MCF 10A (cell line): ENCODE results near the gene KDM3B. TPM values are rescaled to one million over a fixed set of nuclear protein-coding genes. Genes with fewer than 3 reads are reported as not detected.

ENCODE experiments used
- BruUV-seq: library from RNA; stranded (reverse); fragments of 400-500 nt; replicated peaks from 2 replicates; lab custom pipeline; 2021; lab: Mats Ljungman, UMichigan
- CTCF ChIA-PET: fragments of 300-600 bp; sonication (Branson Sonifier 250); formaldehyde crosslinking; extraction: SDS; loops from one replicate; lab custom pipeline; 2021; ENCODE audit warnings: antibody characterized with exemption, inconsistent platforms; lab: Yijun Ruan, JAX
- POLR2A ChIA-PET: fragments of 300-600, 350-650 bp; sonication (Branson Sonifier 250); formaldehyde crosslinking; extraction: SDS; loops from one replicate; lab custom pipeline; 2020; ENCODE audit warnings: antibody characterized with exemption, inconsistent platforms; lab: Yijun Ruan, JAX
- DNase-seq: peaks from one replicate; pipeline ENCODE4 v3.0.0-alpha.2; 2018; ENCODE audit not compliant: unreplicated experiment
- H3K27ac Mint-ChIP-seq: one replicate; pipeline ENCODE4 v1.8.0; 2022; ENCODE audit warnings: mild to moderate bottlenecking, low read depth, mixed read lengths; ENCODE audit not compliant: unreplicated experiment
- H3K27me3 Mint-ChIP-seq: one replicate; pipeline ENCODE4 v1.8.0; 2022; ENCODE audit warnings: mixed read lengths; ENCODE audit not compliant: insufficient read depth, unreplicated experiment
- H3K36me3 Mint-ChIP-seq: one replicate; pipeline ENCODE4 v1.8.0; 2022; ENCODE audit warnings: mild to moderate bottlenecking, moderate library complexity, mixed read lengths; ENCODE audit not compliant: insufficient read depth, unreplicated experiment
- H3K4me1 Mint-ChIP-seq: one replicate; pipeline ENCODE4 v1.8.0; 2022; ENCODE audit warnings: mixed read lengths; ENCODE audit not compliant: insufficient read depth, unreplicated experiment
- H3K4me3 Mint-ChIP-seq: one replicate; pipeline ENCODE4 v1.8.0; 2022; ENCODE audit warnings: mild to moderate bottlenecking, moderate library complexity, mixed read lengths; ENCODE audit not compliant: unreplicated experiment
- H3K9me3 Mint-ChIP-seq: one replicate; pipeline ENCODE4 v1.8.0; 2022; ENCODE audit warnings: mixed read lengths; ENCODE audit not compliant: unreplicated experiment
- CTCF ChIP-seq: fragments of 200-600 bp; IDR thresholded peaks from one replicate; pipeline ENCODE4 v1.8.0; 2022; ENCODE audit warnings: antibody characterized with exemption, mild to moderate bottlenecking; ENCODE audit not compliant: unreplicated experiment
- intact Hi-C: fragments of 100-400 bp; cut with micrococcal nuclease; formaldehyde crosslinking; loops from 2 replicates; pipeline ENCODE4 v1.14.1; 2022
- total RNA-seq: library from RNA; stranded (reverse); gene quantifications from 2 replicates; pipeline ENCODE4 v1.2.3, GENCODE V29; 2022

Gene KDM3B
- total RNA-seq, 1 experiment from 2014 or later = 57.8 TPM

GRCh38 chr5:138331449-138332368, 20.8 kb upstream of the KDM3B start, which contains the start of gene CDC25C:
Gene CDC25C, minus strand, starts transcription at chr5:138331804. Its CDS starts 624 bp downstream, at chr5:138331180.
- Mint-ChIP-seq H3K4me1 (peaks cover 37% of the 10 kb centered on the region), H3K36me3 (peaks cover 9% of the 10 kb centered on the region), H3K27me3 (no peaks in the 10 kb centered on the region), H3K9me3 (no peaks in the 10 kb centered on the region), H3K4me3 (peak within 1 kb of the TSS; percentile 94), H3K27ac (peak within 1 kb of the TSS; percentile 87)
- ChIA-PET POLR2A (interaction anchor here (0.6 to 13.3 kb wide), 22 partner anchors 8 to 895 kb away, joined by 3 to 395 read pairs (median 3); partner anchors contain the start of genes CDC23, EGR1, ETF1 and KDM3B), CTCF (interaction anchor here (0.5 to 13.7 kb wide), 9 partner anchors 10 to 580 kb away, joined by 3 to 323 read pairs (median 3); partner anchors contain the start of genes BRD8, KDM3B and KIF20A)
- intact Hi-C loops = loop anchor here (2.0 to 10.0 kb wide), 2 partner anchors 119 to 213 kb away; partner anchors contain the start of genes CDC23 and ETF1
- no TSS peak for BruUV-seq
- no peak for TF ChIP-seq CTCF
- DNase-seq = peak; percentile 100

- Mint-ChIP-seq H3K27ac (no peak overlapping the region), H3K4me1 (peaks cover 49% of the 10 kb centered on the region), H3K36me3 (peaks cover 21% of the 10 kb centered on the region), H3K4me3 (no peak overlapping the region), H3K27me3 (no peaks in the 10 kb centered on the region), H3K9me3 (no peaks in the 10 kb centered on the region)
- ChIA-PET POLR2A (interaction anchor here (0.6 to 13.3 kb wide), 3 partner anchors 17 to 122 kb away, joined by 5 to 395 read pairs (median 5); partner anchors contain the start of genes CDC23 and KDM3B), CTCF (interaction anchor here (0.8 to 13.7 kb wide), 2 partner anchors 17 to 32 kb away, joined by 3 to 323 read pairs; partner anchors contain the start of gene KDM3B)
- DNase-seq = peak; percentile 22
- no peak for TF ChIP-seq CTCF
- intact Hi-C loops = loop anchor here (5.0 to 10.0 kb wide), 2 partner anchors 210 to 583 kb away; partner anchors contain the start of genes ETF1 and HNRNPA0
- no TSS peak for BruUV-seq
Measured at GRCh38 chr5:138334867-138335447, 17.5 kb upstream of the KDM3B start.

GRCh38 chr5:138336952-138337684, 15.4 kb upstream of the KDM3B start:
- Mint-ChIP-seq H3K36me3 (peaks cover 13% of the 10 kb centered on the region), H3K4me1 (peaks cover 49% of the 10 kb centered on the region), H3K9me3 (no peaks in the 10 kb centered on the region), H3K27ac (peak overlapping the region; percentile 100), H3K4me3 (peak overlapping the region; percentile 88), H3K27me3 (no peaks in the 10 kb centered on the region)
- CTCF ChIA-PET = interaction anchor here (0.9 to 13.7 kb wide), 4 partner anchors 12 to 74 kb away, joined by 3 to 323 read pairs (median 3); partner anchors contain the start of gene KDM3B
- intact Hi-C loops = loop anchor here (5.0 to 10.0 kb wide), 2 partner anchors 208 to 585 kb away; partner anchors contain the start of genes ETF1 and HNRNPA0
- DNase-seq = peak; percentile 88
- POLR2A ChIA-PET = interaction anchor here (0.7 to 13.3 kb wide), 12 partner anchors 8 to 238 kb away, joined by 3 to 395 read pairs (median 7); partner anchors contain the start of genes BRD8, CDC23, ETF1 and HSPA9
- TF ChIP-seq CTCF = no peak
- TSS peak; percentile 95 for BruUV-seq
